HuH-7 (cell line): ENCODE data around the gene EHF.

Experiments used
- DNase-seq: peaks from one replicate; pipeline ENCODE4 v3.0.0; 2011; ENCODE audit warnings: low spot score

Gene EHF

GRCh38 chr11:34644669-34645406, 23.9 kb downstream of the EHF start:
- no peak for DNase-seq

- DNase-seq: no peak
Observed at GRCh38 chr11:34646431-34646830, 25.5 kb downstream of the EHF start.

DNA sequence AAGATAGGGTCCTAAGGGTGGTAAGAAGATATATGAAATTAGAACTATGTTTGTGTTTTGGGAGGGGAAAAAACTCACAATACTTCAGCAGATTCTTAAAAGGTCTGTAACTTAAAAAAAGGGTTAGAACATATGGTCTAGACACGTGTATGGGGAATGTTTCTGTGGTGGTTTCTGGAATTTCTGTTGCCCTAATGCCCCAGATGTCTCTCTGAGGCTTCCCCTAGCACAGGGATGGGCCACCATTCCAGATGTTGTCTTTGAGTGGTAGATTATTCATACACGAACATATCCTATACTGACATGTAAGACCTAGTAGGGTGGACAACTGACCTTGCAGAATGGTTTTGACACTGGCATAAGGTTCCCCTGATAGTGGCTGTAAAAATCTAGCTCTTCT, 26.2 kb downstream of the EHF start:
- no peak for DNase-seq

DNA sequence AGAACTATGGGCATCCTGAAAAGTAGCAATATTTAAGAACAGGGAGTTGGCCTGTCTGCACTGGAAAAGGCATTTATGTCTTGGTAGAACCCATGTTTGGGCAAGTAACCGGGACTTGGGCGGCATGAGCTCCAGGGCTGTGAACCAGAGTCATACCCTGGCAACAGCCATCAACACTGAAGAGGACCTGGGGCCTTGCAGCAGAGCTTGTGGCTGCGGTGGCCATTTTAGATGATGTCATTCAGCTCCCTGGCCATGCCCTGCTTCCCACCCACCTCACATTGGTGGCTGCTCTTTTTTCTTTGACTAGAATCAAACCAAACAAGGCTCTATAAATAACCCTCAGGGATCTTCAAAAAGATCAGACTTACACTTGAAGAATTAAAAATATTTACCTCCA, 26.6 kb downstream of the EHF start:
- no peak for DNase-seq

DNA sequence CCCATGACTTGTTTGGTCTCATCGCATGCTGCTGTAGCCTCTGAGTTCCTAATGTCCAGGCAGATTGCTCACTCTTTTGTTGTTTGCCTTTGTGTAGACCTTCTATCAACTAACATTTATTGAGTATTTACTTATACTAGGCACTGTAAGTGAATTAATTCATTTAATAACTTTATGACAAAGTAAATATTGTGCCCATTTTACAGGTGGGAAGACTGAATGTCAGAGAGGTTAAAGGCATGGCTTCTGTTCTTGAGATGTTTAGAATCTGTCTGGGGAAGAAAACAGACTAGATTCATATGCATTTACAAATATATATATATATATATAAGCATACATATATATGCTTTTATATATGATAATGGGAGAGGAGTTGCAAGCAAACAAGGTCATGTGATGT, 27.1 kb downstream of the EHF start:
- DNase-seq: no peak

GRCh38 chr11:34649597-34649996, 28.7 kb downstream of the EHF start:
- DNase-seq: no peak

- DNase-seq: no peak
Observed at GRCh38 chr11:34650528-34650927, 29.6 kb downstream of the EHF start.

GRCh38 chr11:34651551-34651950, 30.7 kb downstream of the EHF start:
- no peak for DNase-seq

DNA sequence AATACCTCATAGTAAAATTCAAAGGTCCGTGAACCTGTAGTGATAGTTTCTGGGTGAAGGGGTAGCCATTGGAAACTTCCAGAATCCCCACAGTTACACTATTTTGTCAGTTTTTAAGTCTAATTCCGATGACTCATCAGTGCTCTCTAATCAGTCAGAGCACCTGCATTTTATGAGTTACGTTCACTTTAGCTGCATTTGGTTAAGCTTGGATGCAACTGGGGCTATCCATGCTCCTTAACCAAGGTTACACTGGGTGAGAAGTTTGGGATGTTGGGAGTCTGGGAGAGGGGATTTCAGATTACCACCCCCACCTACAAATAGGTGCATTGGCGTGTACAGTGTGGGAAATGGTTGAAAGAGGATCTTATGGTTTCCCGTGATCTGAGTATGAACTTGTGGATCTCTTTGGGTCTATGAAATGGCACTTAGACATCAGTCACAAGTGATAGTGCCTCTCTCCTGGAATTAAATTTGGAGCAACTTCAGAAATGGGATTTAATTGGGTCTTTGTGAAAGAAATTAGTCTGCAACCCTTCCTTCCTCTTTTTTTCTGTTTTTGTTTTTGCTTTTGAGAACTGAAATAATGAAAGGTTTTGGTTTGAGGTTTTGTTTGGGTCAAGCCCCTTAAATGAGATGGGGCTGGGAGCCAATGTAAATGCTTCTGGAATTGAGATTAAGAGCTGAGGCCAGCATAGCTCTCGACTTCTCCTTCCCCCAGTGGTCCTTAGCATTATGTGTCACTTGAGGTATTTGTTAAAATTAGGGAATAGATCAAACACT, 31.5 kb downstream of the EHF start:
- DNase-seq: no peak

DNA sequence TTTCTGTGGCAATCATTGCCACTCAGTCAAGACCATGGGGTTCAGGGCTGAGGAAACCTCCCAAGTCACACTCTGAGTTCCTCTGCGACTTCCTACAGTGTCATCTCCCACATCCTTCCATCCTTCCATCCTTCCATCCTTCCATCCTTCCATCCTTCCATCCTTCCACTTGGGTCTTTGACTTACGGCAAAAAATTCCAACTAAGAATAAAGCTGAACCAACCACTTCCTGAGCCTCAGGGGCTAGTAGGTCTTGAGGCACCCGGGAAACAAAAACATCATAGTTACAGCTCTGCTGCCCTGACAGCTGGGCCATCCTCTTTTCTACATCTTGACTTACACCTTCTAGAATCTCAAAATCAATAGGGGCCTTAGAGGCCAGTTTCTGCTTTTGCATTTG, 32.1 kb downstream of the EHF start:
- no peak for DNase-seq

GRCh38 chr11:34653851-34654482, 33.1 kb downstream of the EHF start:
- DNase-seq: peak; percentile 36

GRCh38 chr11:34654483-34655334, 33.8 kb downstream of the EHF start:
- DNase-seq: peak; percentile 53

- no peak for DNase-seq
Observed at GRCh38 chr11:34655335-34656008, 34.6 kb downstream of the EHF start.

DNA sequence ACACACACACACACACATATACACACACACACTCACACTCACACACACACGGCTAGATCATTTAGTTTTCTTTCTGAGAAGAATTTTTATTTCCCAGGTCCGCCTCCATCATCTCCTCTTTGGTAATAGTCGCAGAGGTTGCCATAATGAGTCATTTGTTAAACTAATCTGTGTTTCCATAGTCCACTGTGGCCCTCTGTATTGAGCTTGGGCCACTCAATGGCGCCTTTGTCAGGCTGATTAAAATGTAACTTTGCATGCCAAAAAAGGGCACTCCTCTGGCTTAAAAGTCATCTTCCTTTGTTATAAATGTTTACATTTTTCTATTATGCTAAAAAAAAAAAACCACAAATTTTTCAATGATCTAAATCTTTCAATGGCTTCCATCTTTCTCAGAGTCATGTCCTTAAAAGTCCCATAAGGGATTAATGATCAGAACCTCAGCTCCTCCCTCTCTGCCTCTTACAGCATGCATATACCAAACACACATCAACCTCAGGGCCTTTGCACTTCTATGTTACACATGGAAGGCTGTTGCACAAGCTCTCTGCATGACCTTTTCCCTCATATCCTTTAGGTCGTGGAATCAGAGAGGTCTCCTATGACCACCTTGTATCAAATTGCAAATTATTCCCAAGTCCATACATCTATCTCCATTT, 35.3 kb downstream of the EHF start:
- no peak for DNase-seq

GRCh38 chr11:34658071-34659015, 37.5 kb downstream of the EHF start:
- DNase-seq: no peak

DNA sequence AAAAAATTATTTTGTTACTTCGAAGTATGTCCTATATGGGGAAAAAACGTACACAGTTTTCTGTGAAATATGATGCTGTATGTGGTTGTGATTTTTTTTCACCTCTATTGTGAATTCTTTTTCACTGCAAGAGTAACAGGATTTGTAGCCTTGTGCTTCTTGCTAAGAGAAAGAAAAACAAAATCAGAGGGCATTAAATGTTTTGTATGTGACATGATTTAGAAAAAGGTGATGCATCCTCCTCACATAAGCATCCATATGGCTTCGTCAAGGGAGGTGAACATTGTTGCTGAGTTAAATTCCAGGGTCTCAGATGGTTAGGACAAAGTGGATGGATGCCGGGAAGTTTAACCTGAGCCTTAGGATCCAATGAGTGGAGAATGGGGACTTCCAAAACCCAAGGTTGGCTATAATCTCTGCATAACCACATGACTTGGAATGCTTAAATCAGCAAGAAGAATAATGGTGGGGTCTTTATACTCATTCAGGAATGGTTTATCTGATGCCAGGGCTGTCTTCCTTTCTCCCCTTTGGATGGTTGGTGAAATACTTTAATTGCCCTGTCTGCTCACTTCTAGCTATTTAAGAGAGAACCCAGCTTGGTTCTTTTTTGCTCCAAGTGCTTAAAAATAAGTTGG, 38.3 kb downstream of the EHF start:
- DNase-seq: no peak

- DNase-seq: no peak
Observed at GRCh38 chr11:34665077-34665835, 44.4 kb downstream of the EHF start.

- DNase-seq: peak; percentile 9
Observed at GRCh38 chr11:34667810-34668582, 47.1 kb downstream of the EHF start.
